Sigmoid colon (tissue), 7 donors: ENCODE measurements around the gene FAM180A. TPM values are rescaled to one million over a fixed set of nuclear protein-coding genes. Genes with fewer than 3 reads are reported as not detected.

Source experiments
- DNase-seq: peaks from one replicate; pipeline ENCODE4 v3.0.0-alpha.2; 2019
- H3K27ac ChIP-seq, 4 donors: fragments of 200-600 bp; sonication (generic); one replicate each; pipeline ENCODE4 v1.5.1; 2016 to 2019; ENCODE audit warnings: mild to moderate bottlenecking in 1 of 4
- H3K27me3 ChIP-seq, 3 donors: fragments of 200-600 bp; sonication (generic); one replicate each; pipeline ENCODE4 v1.5.1; 2019; ENCODE audit warnings: mild to moderate bottlenecking in 1 of 3
- H3K36me3 ChIP-seq, 4 donors: fragments of 200-600 bp; sonication (generic); one replicate each; pipeline ENCODE4 v1.5.1; 2016 to 2019
- H3K4me1 ChIP-seq, 4 donors: fragments of 200-600 bp; sonication (generic); one replicate each; pipeline ENCODE4 v1.5.1; 2017 to 2019
- H3K4me3 ChIP-seq, 4 donors: fragments of 200-600 bp; sonication (generic); one replicate each; pipeline ENCODE4 v1.5.1; 2017 to 2019; ENCODE audit warnings: mild to moderate bottlenecking in 2 of 4, moderate library complexity in 1 of 4
- H3K9me3 ChIP-seq, 4 donors: fragments of 200-600 bp in 3 of 4; sonication (generic) in 3 of 4; one replicate each; pipeline versions ENCODE4 v1.5.1 to v1.6.1; 2013 to 2019
- EP300 ChIP-seq, 4 donors: sonication (generic); formaldehyde crosslinking; IDR thresholded peaks; one replicate each; pipeline ENCODE4 v1.6.1; 2017; ENCODE audit warnings: antibody characterized with exemption in 4 of 4
- POLR2A ChIP-seq, 2 donors: fragments of 450-650 bp; IDR thresholded peaks; one replicate each; pipeline ENCODE4 v1.6.1; 2016; ENCODE audit warnings: antibody characterized with exemption in 2 of 2, mild to moderate bottlenecking in 2 of 2, moderate library complexity in 2 of 2
- POLR2AphosphoS5 ChIP-seq, 4 donors: sonication (generic); formaldehyde crosslinking; IDR thresholded peaks; one replicate each; pipeline ENCODE4 v1.6.1; 2017; ENCODE audit warnings: antibody characterized with exemption in 4 of 4
- WGBS, 2 donors: extraction: QIAGEN DNeasy Blood & Tissue Kit; methylation state at CpG; one replicate each; pipeline ENCODE4 v1.1.7; 2013; 5-methylcytosine and 5-hydroxymethylcytosine counted together
- intact Hi-C: fragments of 100-400 bp; cut with DNase I; formaldehyde crosslinking; loops from one replicate; pipeline ENCODE4 v1.15.1; 2023
- polyA plus RNA-seq, 3 donors: library from polyadenylated mRNA; stranded (reverse); fragments of 200-250 nt; gene quantifications; one replicate each; pipeline ENCODE4 v1.2.3, GENCODE V29; 2013
- total RNA-seq, 4 donors: library from RNA; depleted of rRNA; stranded (reverse); fragments of >200 nt; gene quantifications; one replicate each; pipeline ENCODE4 v1.1.0, GENCODE V29; 2016
- TF ChIP-seq, protein P1 (sequence below), 4 experiments: fragments of 450-650 bp in 3 of 4; fragments of 200-600 bp in 1 of 4; IDR thresholded peaks; one replicate each; pipeline ENCODE4 v1.5.1; 2016 to 2019; ENCODE audit warnings: antibody characterized with exemption in 4 of 4, mild to moderate bottlenecking in 3 of 4, moderate library complexity in 2 of 4
- donor health status: healthy with polysubstance abuse.
- donor health status: Bipolar disorder and iron deficiency.
- donor health status: healthy.

FAM180A gene
- total and polyA plus RNA-seq, 7 donors, result 0.60 to 8.9 (median 3.0) TPM; not detected in 1

DNA sequence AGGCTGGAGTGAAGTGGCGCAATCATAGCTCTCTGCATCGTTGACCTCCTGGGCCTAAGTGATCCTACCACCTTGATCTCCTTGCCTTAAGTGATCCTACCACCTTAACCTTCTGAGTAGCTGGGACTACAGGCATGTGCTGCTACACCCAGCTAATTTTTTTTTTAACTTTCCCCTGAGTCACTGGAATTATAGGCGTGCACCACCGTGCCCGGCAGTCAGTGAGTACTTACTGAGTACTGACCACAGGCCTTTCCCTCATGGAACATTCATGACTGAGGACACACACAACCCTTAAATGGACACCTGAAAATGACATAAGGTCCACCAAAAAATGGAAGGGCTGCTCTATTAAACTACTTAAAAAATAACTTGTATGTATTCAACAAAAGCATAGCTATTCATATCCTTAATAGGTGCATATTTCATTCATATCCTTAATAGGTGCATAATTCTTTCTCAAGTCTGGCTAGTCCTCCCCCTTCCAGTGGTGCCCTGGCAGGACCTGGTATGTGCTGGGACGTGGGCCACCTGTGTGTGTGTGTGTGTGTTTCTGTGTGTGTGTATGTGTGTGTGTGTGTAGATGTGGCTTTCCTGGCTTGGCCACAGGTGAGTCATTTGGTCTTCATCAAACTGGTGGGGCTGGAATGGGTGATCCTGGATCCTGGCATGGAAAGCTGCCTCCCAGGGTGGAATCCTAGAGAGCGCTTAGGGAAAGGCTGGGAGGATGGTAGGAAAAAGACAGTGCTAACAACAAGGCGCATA is 3.5 kb downstream of the FAM180A start:
- H3K27ac ChIP-seq, result peak overlapping the region; percentile 51 to 57 (median 53)
- TF ChIP-seq, protein P1, sequence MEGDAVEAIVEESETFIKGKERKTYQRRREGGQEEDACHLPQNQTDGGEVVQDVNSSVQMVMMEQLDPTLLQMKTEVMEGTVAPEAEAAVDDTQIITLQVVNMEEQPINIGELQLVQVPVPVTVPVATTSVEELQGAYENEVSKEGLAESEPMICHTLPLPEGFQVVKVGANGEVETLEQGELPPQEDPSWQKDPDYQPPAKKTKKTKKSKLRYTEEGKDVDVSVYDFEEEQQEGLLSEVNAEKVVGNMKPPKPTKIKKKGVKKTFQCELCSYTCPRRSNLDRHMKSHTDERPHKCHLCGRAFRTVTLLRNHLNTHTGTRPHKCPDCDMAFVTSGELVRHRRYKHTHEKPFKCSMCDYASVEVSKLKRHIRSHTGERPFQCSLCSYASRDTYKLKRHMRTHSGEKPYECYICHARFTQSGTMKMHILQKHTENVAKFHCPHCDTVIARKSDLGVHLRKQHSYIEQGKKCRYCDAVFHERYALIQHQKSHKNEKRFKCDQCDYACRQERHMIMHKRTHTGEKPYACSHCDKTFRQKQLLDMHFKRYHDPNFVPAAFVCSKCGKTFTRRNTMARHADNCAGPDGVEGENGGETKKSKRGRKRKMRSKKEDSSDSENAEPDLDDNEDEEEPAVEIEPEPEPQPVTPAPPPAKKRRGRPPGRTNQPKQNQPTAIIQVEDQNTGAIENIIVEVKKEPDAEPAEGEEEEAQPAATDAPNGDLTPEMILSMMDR (IDR thresholded peaks at IDR 0.05), result no peak
- TF ChIP-seq POLR2AphosphoS5 (IDR thresholded peaks at IDR 0.05) (no peak), POLR2A (IDR thresholded peaks at IDR 0.05) (no peak), EP300 (IDR thresholded peaks at IDR 0.05) (no peak)
- H3K36me3 ChIP-seq, result no peaks in the 10 kb centered on the region
- no peaks in the 10 kb centered on the region for H3K27me3 ChIP-seq
- H3K4me3 ChIP-seq, result no peak overlapping the region
- peaks cover 0 to 41% (median 37%) of the 10 kb centered on the region in 4 donors for H3K4me1 ChIP-seq
- DNase-seq, result no peak
- WGBS, 2 donors, result 84 to 87% methylated on average over 8 of the region's 8 CpGs
- H3K9me3 ChIP-seq, result no peaks in the 10 kb centered on the region
- intact Hi-C loops, result loop anchor here (5.0 kb wide), 1 partner anchor 78 kb away; no protein-coding TSS in a partner anchor

DNA sequence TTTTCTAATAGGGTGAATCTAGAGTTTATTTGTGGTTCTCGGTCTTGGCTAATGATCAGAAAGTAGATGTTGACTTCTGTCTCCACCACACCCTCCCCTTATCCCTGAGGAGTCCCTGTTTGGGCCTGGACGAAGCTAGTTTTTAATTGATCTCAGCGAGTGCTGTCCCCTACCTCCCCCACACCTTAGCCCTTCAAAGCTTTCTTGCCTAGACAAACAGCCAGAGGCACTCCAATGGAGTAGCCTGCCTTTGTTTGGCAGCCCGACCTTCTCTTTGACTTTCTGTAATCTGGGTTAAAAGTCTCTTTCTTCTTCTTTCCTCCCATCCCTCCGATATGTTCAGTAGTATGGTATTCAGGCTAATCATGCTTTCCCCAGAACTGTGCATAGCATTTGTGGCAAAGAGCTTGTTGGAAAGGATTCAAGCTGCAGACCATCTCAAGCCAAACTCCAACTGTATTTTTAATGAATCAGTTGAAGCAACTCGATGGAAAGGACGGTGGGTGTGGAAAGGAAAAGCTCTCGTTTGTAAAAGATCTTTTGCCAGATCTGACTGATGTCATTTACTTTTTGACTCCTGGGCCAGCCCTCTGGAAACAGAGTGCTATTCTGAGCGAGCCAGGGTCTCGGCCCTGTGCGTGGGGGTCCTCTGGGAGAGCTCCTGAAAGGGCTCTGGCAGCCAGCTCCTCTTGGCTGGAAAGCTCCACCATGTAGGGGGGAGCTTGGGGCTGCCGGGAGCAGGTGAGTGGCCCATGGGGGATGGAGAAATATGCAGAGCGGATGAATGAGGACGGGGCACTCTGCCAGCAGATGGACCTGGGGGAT is 4.5 kb downstream of the FAM180A start:
- TF ChIP-seq EP300 (IDR thresholded peaks at IDR 0.05) (no peak), POLR2AphosphoS5 (IDR thresholded peaks at IDR 0.05) (no peak), POLR2A (IDR thresholded peaks at IDR 0.05) (no peak)
- TF ChIP-seq, protein P1 (IDR thresholded peaks at IDR 0.05), result no peak
- peak overlapping the region; percentile 11 to 57 (median 44) for H3K27ac ChIP-seq
- no peak overlapping the region for H3K4me3 ChIP-seq
- H3K9me3 ChIP-seq, result no peaks in the 10 kb centered on the region
- H3K4me1 ChIP-seq, result peaks cover 0 to 33% (median 31%) of the 10 kb centered on the region in 4 donors
- WGBS, 2 donors, result 68 to 75% methylated on average over 14 of the region's 14 CpGs
- no peaks in the 10 kb centered on the region for H3K36me3 ChIP-seq
- H3K27me3 ChIP-seq, result no peaks in the 10 kb centered on the region
- intact Hi-C loops, result no loop called here
- no peak for DNase-seq

DNA sequence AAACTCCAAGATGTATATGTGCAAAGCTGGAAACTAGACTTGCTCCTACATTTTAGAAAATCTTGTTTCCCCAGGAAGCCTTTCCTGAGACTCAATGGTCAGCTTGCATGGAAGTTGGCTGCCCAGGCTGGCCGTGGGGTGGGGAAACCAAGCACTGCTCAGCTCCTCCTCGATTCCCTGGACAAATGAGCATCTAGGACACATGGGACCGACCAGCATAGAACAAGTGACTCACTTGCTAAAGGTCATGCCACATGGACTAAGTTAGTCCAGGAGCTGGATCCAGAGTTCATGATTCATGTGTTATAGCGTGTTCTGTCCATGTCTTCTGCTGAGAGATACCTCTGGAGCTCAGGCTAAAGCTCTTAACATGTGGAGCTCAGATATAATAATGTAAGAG is 6.2 kb downstream of the FAM180A start:
- DNase-seq, result no peak
- H3K4me3 ChIP-seq, result no peak overlapping the region
- H3K27me3 ChIP-seq, result no peaks in the 10 kb centered on the region
- peaks cover 0 to 20% (median 17%) of the 10 kb centered on the region in 4 donors for H3K4me1 ChIP-seq
- no peak overlapping the region for H3K27ac ChIP-seq
- WGBS, 2 donors, result 86 to 91% methylated on average over 4 of the region's 4 CpGs
- no peaks in the 10 kb centered on the region for H3K9me3 ChIP-seq
- intact Hi-C loops, result no loop called here
- TF ChIP-seq POLR2AphosphoS5 (IDR thresholded peaks at IDR 0.05) (no peak), EP300 (IDR thresholded peaks at IDR 0.05) (no peak), POLR2A (IDR thresholded peaks at IDR 0.05) (no peak)
- TF ChIP-seq, protein P1 (IDR thresholded peaks at IDR 0.05), result no peak
- no peaks in the 10 kb centered on the region for H3K36me3 ChIP-seq

- WGBS, 2 donors, result 59 to 61% methylated on average over 2 of the region's 2 CpGs
- no peaks in the 10 kb centered on the region for H3K36me3 ChIP-seq
- no peak overlapping the region for H3K27ac ChIP-seq
- intact Hi-C loops, result no loop called here
- no peak for DNase-seq
- peaks cover 0 to 20% (median 17%) of the 10 kb centered on the region in 4 donors for H3K4me1 ChIP-seq
- H3K9me3 ChIP-seq, result no peaks in the 10 kb centered on the region
- H3K27me3 ChIP-seq, result no peaks in the 10 kb centered on the region
- no peak for TF ChIP-seq EP300 (IDR thresholded peaks at IDR 0.05)
- TF ChIP-seq POLR2AphosphoS5 (IDR thresholded peaks at IDR 0.05), result no peak
- no peak for TF ChIP-seq POLR2A (IDR thresholded peaks at IDR 0.05)
- TF ChIP-seq, protein P1 (IDR thresholded peaks at IDR 0.05), result no peak
- no peak overlapping the region for H3K4me3 ChIP-seq
These were observed 6.7 kb downstream of the FAM180A start for GRCh38 chr7:135741905-135742304.
